ENCODE measurements around the gene MARS1.

GRCh38 chr12:57527184-57527583 lies 39.3 kb downstream of the MARS1 start:
- TF ChIP-seq POU2F2 (IDR thresholded peaks at IDR 0.05; ENCODE audit: low read depth, low read length) (no peak), POLR2AphosphoS5 (IDR thresholded peaks at IDR 0.05; ENCODE audit: low read depth, low read length) (no peak), TAF1 (IDR thresholded peaks at IDR 0.05; ENCODE audit: low read depth, low read length) (no peak), POLR2A (IDR thresholded peaks at IDR 0.05; ENCODE audit: low read depth, low read length) (no peak)

Measured in GM12891 (cell line).